ENCODE data around the gene DAPK3.
"Not testable (repeated sequence)": the region's sequence is repeated elsewhere in the genome, so short reads cannot be mapped to it uniquely, and the experiment has no call there.

DAPK3 gene

GRCh38 chr19:3970808-3971598 is at the start of gene DAPK3:
Gene DAPK3, minus strand, starts transcription at chr19:3971099. Its CDS starts 1,364 bp downstream, at chr19:3969735.
- Mint-ChIP-seq H3K27ac (peak within 1 kb of the TSS; percentile 90), H3K9me3 (no peaks in the 10 kb centered on the region), H3K4me3 (peak within 1 kb of the TSS; percentile 91), H3K4me1 (peaks cover 29% of the 10 kb centered on the region), H3K36me3 (peaks cover 75% of the 10 kb centered on the region)
- DNase-seq (ENCODE audit: low spot score in 2 of 2) (peak; percentile 93 to 97), ATAC-seq (peak; percentile 90)

- Mint-ChIP-seq H3K4me1 (peaks cover 7% of the 10 kb centered on the region), H3K36me3 (peaks cover 25% of the 10 kb centered on the region), H3K9me3 (no peaks in the 10 kb centered on the region), H3K27ac (no peak overlapping the region), H3K4me3 (no peak overlapping the region)
- DNase-seq (ENCODE audit: low spot score in 2 of 2) (no peak), ATAC-seq (no peak)
Measured at GRCh38 chr19:4019578-4019977, 48.7 kb upstream of the DAPK3 start.

GRCh38 chr19:4018775-4019504 is 48.0 kb upstream of the DAPK3 start:
- Mint-ChIP-seq H3K9me3 (no peaks in the 10 kb centered on the region), H3K36me3 (peaks cover 25% of the 10 kb centered on the region), H3K27ac (peak overlapping the region; percentile 86), H3K4me1 (peaks cover 7% of the 10 kb centered on the region), H3K4me3 (no peak overlapping the region)
- ATAC-seq = no peak
- DNase-seq (ENCODE audit: low spot score in 2 of 2) = no peak

GRCh38 chr19:4018140-4018613 is 47.3 kb upstream of the DAPK3 start:
- Mint-ChIP-seq H3K36me3 (peaks cover 27% of the 10 kb centered on the region), H3K4me3 (no peak overlapping the region), H3K9me3 (no peaks in the 10 kb centered on the region), H3K4me1 (peaks cover 9% of the 10 kb centered on the region), H3K27ac (peak overlapping the region; percentile 86)
- no peak for ATAC-seq
- DNase-seq (ENCODE audit: low spot score in 2 of 2) = no peak

- H3K4me1 Mint-ChIP-seq = peaks cover 19% of the 10 kb centered on the region
- no peak overlapping the region for H3K4me3 Mint-ChIP-seq
- peaks cover 33% of the 10 kb centered on the region for H3K36me3 Mint-ChIP-seq
- DNase-seq (ENCODE audit: low spot score in 2 of 2) (no peak), ATAC-seq (no peak)
- H3K27ac Mint-ChIP-seq = peak overlapping the region; percentile 74
- H3K9me3 Mint-ChIP-seq = no peaks in the 10 kb centered on the region
Measured at GRCh38 chr19:4016903-4017638, 46.2 kb upstream of the DAPK3 start.

GRCh38 chr19:4016486-4016885 is 45.6 kb upstream of the DAPK3 start:
- peaks cover 33% of the 10 kb centered on the region for H3K36me3 Mint-ChIP-seq
- H3K9me3 Mint-ChIP-seq = no peaks in the 10 kb centered on the region
- peaks cover 19% of the 10 kb centered on the region for H3K4me1 Mint-ChIP-seq
- no peak for ATAC-seq
- H3K4me3 Mint-ChIP-seq = no peak overlapping the region
- no peak for DNase-seq (ENCODE audit: low spot score in 2 of 2)
- peak overlapping the region; percentile 74 for H3K27ac Mint-ChIP-seq

- peaks cover 25% of the 10 kb centered on the region for H3K4me1 Mint-ChIP-seq
- no peak for ATAC-seq
- DNase-seq (ENCODE audit: low spot score in 2 of 2) = no peak
- H3K36me3 Mint-ChIP-seq = peaks cover 39% of the 10 kb centered on the region
- H3K4me3 Mint-ChIP-seq = no peak overlapping the region
- H3K9me3 Mint-ChIP-seq = no peaks in the 10 kb centered on the region
- peak overlapping the region; percentile 74 for H3K27ac Mint-ChIP-seq
Measured at GRCh38 chr19:4015705-4016402, 45.0 kb upstream of the DAPK3 start.

GRCh38 chr19:4014541-4015491 is 43.9 kb upstream of the DAPK3 start:
- H3K27ac Mint-ChIP-seq = peak overlapping the region; percentile 40
- H3K36me3 Mint-ChIP-seq = peaks cover 31% of the 10 kb centered on the region
- H3K4me1 Mint-ChIP-seq = peaks cover 26% of the 10 kb centered on the region
- ATAC-seq (peak; percentile 20), DNase-seq (ENCODE audit: low spot score in 2 of 2) (peak in 1 of 2 donors; percentile 63)
- no peak overlapping the region for H3K4me3 Mint-ChIP-seq
- H3K9me3 Mint-ChIP-seq = no peaks in the 10 kb centered on the region

- Mint-ChIP-seq H3K4me1 (peaks cover 34% of the 10 kb centered on the region), H3K27ac (no peak overlapping the region), H3K9me3 (no peaks in the 10 kb centered on the region), H3K36me3 (peaks cover 31% of the 10 kb centered on the region), H3K4me3 (no peak overlapping the region)
- ATAC-seq = no peak
- no peak for DNase-seq (ENCODE audit: low spot score in 2 of 2)
Measured at GRCh38 chr19:4013886-4014540, 43.1 kb upstream of the DAPK3 start.

GRCh38 chr19:4012975-4013634 is 42.2 kb upstream of the DAPK3 start:
- ATAC-seq = no peak

GRCh38 chr19:4012092-4012974 is 41.4 kb upstream of the DAPK3 start:
- Mint-ChIP-seq H3K36me3 (peaks cover 23% of the 10 kb centered on the region), H3K27ac (no peak overlapping the region), H3K9me3 (no peaks in the 10 kb centered on the region), H3K4me1 (peaks cover 35% of the 10 kb centered on the region), H3K4me3 (no peak overlapping the region)
- ATAC-seq (no peak), DNase-seq (ENCODE audit: low spot score in 2 of 2) (no peak)

More at GRCh38 chr19:4012975-4013634, 42.2 kb upstream of the DAPK3 start:
- peaks cover 35% of the 10 kb centered on the region for H3K4me1 Mint-ChIP-seq
- no peak for DNase-seq (ENCODE audit: low spot score in 2 of 2)
- no peaks in the 10 kb centered on the region for H3K9me3 Mint-ChIP-seq
- no peak overlapping the region for H3K4me3 Mint-ChIP-seq
- H3K36me3 Mint-ChIP-seq = peaks cover 28% of the 10 kb centered on the region
- no peak overlapping the region for H3K27ac Mint-ChIP-seq

GRCh38 chr19:4011430-4011829 is 40.5 kb upstream of the DAPK3 start:
- Mint-ChIP-seq H3K4me1 (peaks cover 35% of the 10 kb centered on the region), H3K27ac (peak overlapping the region; percentile 80), H3K36me3 (peaks cover 21% of the 10 kb centered on the region)
- H3K4me3 Mint-ChIP-seq; H3K9me3 Mint-ChIP-seq; ATAC-seq; DNase-seq (ENCODE audit: low spot score in 2 of 2): not testable (repeated sequence)

Measured in stimulated activated effector memory CD8-positive, alpha-beta T cell treated with anti-CD3 and anti-CD28 coated beads, Interleukin-12 subunit alpha, Interleukin-12 subunit beta, amount 100 ng/mL, for 72 hours (primary cell).